HG03521 (cell line): ENCODE results near the gene METTL1.
"Not testable (repeated sequence)": the region's sequence is repeated elsewhere in the genome, so short reads cannot be mapped to it uniquely, and the experiment has no call there.

Source experiments
- ATAC-seq: cut with Tn5 transposase; IDR thresholded peaks from one replicate; pipeline ENCODE4 v1.9.1; 2021; ENCODE audit warnings: mild to moderate bottlenecking, moderate library complexity; ENCODE audit not compliant: unreplicated experiment

Gene METTL1

GRCh38 chr12:57771873-57772428 lies at the start of gene METTL1:
METTL1 (minus strand) TSS chr12:57772105; CDS start chr12:57772083, 22 bp downstream.
- peak; percentile 77 for ATAC-seq

- ATAC-seq, result not testable (repeated sequence)
These were observed 49.1 kb upstream of the METTL1 start for GRCh38 chr12:57821015-57821414.

GRCh38 chr12:57820119-57820518 lies 48.2 kb upstream of the METTL1 start:
- ATAC-seq, result not testable (repeated sequence)

GRCh38 chr12:57817990-57818331 lies 46.1 kb upstream of the METTL1 start:
- not testable (repeated sequence) for ATAC-seq

GRCh38 chr12:57817261-57817989 lies 45.5 kb upstream of the METTL1 start:
- ATAC-seq, result no peak

GRCh38 chr12:57816855-57817151 lies 44.9 kb upstream of the METTL1 start:
- ATAC-seq, result no peak

- no peak for ATAC-seq
These were observed 44.3 kb upstream of the METTL1 start for GRCh38 chr12:57816001-57816854.

- ATAC-seq, result no peak
These were observed 43.5 kb upstream of the METTL1 start for GRCh38 chr12:57815177-57816000.

GRCh38 chr12:57813971-57814772 lies 42.3 kb upstream of the METTL1 start:
- no peak for ATAC-seq

- no peak for ATAC-seq
These were observed 41.4 kb upstream of the METTL1 start for GRCh38 chr12:57813111-57813970.

- ATAC-seq, result no peak
These were observed 39.3 kb upstream of the METTL1 start for GRCh38 chr12:57811028-57811755.

- ATAC-seq, result no peak
These were observed 38.5 kb upstream of the METTL1 start for GRCh38 chr12:57810450-57810849.

GRCh38 chr12:57809425-57809824 lies 37.5 kb upstream of the METTL1 start:
- no peak for ATAC-seq

GRCh38 chr12:57808351-57808750 lies 36.4 kb upstream of the METTL1 start:
- ATAC-seq, result no peak

GRCh38 chr12:57807285-57807684 lies 35.4 kb upstream of the METTL1 start:
- no peak for ATAC-seq

- ATAC-seq, result no peak
These were observed 34.8 kb upstream of the METTL1 start for GRCh38 chr12:57806677-57807076.

- ATAC-seq, result no peak
These were observed 31.5 kb upstream of the METTL1 start for GRCh38 chr12:57803319-57803893.

GRCh38 chr12:57802607-57803006 lies 30.7 kb upstream of the METTL1 start:
- no peak for ATAC-seq
